NCI-H2081 treated with DMSO at 0.1 percent for 48 hours (cell line): ENCODE measurements around the gene XXYLT1.

ENCODE experiments used
- DNase-seq: peaks from one replicate; lab custom pipeline; 2025; lab: John Stamatoyannopoulos, UW

XXYLT1 gene

GRCh38 chr3:195025056-195025883 is 245.7 kb downstream of the XXYLT1 start:
- no peak for DNase-seq

GRCh38 chr3:195023989-195024388 is 247.0 kb downstream of the XXYLT1 start:
- DNase-seq, result no peak

DNA sequence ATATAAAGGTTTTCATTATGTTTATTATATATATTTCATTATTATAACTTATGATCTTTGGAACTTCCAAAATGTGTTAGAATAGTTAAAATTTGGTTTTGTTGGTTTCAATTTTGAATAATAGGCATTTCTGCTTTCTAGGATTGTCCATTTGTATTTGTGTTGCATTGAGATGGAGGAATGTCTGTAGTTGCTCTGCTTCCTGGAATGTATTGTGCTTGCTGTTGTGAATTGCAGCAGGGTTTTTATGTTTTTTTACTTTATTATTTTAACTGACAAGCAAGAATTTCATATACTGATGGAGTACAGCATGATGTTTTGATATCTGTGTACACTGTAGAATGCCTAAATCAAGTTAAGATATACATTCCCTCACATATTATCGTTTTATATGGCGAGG is 247.4 kb downstream of the XXYLT1 start:
- DNase-seq, result no peak

GRCh38 chr3:195021692-195022091 is 249.3 kb downstream of the XXYLT1 start:
- DNase-seq, result no peak

- DNase-seq, result no peak
Measured at GRCh38 chr3:195020921-195021320, 250.0 kb downstream of the XXYLT1 start.

DNA sequence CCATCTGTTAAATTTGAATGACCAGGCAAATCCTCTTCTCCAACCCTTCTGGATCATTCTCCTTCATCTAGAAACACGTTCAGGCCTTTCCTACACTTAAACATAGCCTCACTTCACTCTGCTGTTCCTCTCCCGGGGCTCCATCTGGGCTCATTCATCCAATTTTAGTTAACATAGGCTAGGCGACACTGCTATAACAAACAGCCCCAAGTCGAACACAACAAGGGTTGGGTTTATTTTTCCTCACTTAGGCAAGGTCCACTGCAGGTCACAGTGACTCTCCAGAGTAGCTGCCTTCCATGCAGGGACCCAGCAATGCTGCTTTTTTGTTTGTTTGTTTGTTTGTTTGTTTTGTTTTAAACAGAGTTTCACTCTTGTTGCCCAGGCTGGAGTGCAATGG is 250.8 kb downstream of the XXYLT1 start:
- DNase-seq, result no peak

GRCh38 chr3:195019335-195019734 is 251.6 kb downstream of the XXYLT1 start:
- no peak for DNase-seq
